ENCODE results near the gene HPD.
A peak's percentile ranks its signal among the peaks of the same experiment; 100 is the strongest.

Gene HPD

GRCh38 chr12:121827351-121828099, 31.1 kb downstream of the HPD start:
- no peak for DNase-seq

- no peak for DNase-seq
These were observed 32.1 kb downstream of the HPD start for GRCh38 chr12:121826318-121827150.

- DNase-seq, result no peak
These were observed 33.6 kb downstream of the HPD start for GRCh38 chr12:121825041-121825523.

GRCh38 chr12:121823727-121824115, 34.9 kb downstream of the HPD start:
- DNase-seq, result no peak

- no peak for DNase-seq
These were observed 35.4 kb downstream of the HPD start for GRCh38 chr12:121823101-121823726.

GRCh38 chr12:121822393-121823100, 36.1 kb downstream of the HPD start:
- no peak for DNase-seq

- DNase-seq, result no peak
These were observed 38.6 kb downstream of the HPD start for GRCh38 chr12:121820056-121820455.

- no peak for DNase-seq
These were observed 39.3 kb downstream of the HPD start for GRCh38 chr12:121819212-121819949.

GRCh38 chr12:121817648-121818043, 41.0 kb downstream of the HPD start:
- DNase-seq, result no peak

GRCh38 chr12:121816925-121817647, 41.6 kb downstream of the HPD start:
- no peak for DNase-seq

- no peak for DNase-seq
These were observed 43.4 kb downstream of the HPD start for GRCh38 chr12:121815263-121815662.

- no peak for DNase-seq
These were observed 44.1 kb downstream of the HPD start for GRCh38 chr12:121814429-121815119.

GRCh38 chr12:121813951-121814350, 44.7 kb downstream of the HPD start:
- no peak for DNase-seq

- peak; percentile 56 for DNase-seq
These were observed 45.5 kb downstream of the HPD start for GRCh38 chr12:121812921-121813896.

- DNase-seq, result peak; percentile 71
These were observed 46.3 kb downstream of the HPD start for GRCh38 chr12:121812320-121812871.

- DNase-seq, result no peak
These were observed 47.0 kb downstream of the HPD start for GRCh38 chr12:121811434-121812319.

- no peak for DNase-seq
These were observed 47.7 kb downstream of the HPD start for GRCh38 chr12:121810833-121811433.
